AG09309 (cell line): ENCODE results near the gene SLC25A41.

Experiments used
- DNase-seq: peaks from one replicate; pipeline ENCODE4 v3.0.0-alpha.2; 2010; ENCODE audit warnings: low read depth
- H3K4me3 ChIP-seq: 2 replicates; pipeline ENCODE4 v1.5.1; 2011; ENCODE audit warnings: mild to moderate bottlenecking, low read depth, low read length, moderate library complexity; ENCODE audit not compliant: control insufficient read depth
- TF ChIP-seq, protein P1 (sequence below): IDR thresholded peaks from 2 replicates; pipeline ENCODE4 v1.5.1; 2011; ENCODE audit warnings: mild to moderate bottlenecking, low read depth, low read length, inconsistent platforms; ENCODE audit not compliant: insufficient read depth, control insufficient read depth; ENCODE audit errors: missing control alignments

Gene SLC25A41

DNA sequence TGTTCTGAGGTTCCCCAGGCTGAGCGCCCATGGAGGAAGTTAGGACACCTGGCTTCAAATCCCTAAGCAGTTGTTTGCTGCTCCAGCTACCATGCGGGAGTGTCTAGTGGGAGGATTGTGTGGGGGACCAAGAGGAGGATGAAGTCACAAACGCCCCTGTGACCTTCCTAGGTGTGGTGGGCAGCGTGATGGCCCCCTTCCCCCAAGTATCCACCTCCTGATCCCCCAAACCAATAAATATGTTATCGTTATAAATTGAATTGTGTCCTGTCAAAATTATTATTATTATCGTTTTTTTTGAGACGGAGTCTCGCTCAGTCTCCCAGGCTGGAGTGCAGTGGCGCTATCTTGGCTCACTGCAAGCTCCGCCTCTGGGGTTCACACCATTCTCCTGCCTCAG lies at the start of gene SLC25A41:
Gene SLC25A41 (minus strand): TSS at position 101 of the 400 bp plus-strand sequence. CDS start 70 bp downstream, at position 31.
- no peak for DNase-seq
- TF ChIP-seq, protein P1, sequence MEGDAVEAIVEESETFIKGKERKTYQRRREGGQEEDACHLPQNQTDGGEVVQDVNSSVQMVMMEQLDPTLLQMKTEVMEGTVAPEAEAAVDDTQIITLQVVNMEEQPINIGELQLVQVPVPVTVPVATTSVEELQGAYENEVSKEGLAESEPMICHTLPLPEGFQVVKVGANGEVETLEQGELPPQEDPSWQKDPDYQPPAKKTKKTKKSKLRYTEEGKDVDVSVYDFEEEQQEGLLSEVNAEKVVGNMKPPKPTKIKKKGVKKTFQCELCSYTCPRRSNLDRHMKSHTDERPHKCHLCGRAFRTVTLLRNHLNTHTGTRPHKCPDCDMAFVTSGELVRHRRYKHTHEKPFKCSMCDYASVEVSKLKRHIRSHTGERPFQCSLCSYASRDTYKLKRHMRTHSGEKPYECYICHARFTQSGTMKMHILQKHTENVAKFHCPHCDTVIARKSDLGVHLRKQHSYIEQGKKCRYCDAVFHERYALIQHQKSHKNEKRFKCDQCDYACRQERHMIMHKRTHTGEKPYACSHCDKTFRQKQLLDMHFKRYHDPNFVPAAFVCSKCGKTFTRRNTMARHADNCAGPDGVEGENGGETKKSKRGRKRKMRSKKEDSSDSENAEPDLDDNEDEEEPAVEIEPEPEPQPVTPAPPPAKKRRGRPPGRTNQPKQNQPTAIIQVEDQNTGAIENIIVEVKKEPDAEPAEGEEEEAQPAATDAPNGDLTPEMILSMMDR, result no peak
- no peak within 1 kb of the TSS for H3K4me3 ChIP-seq

DNA sequence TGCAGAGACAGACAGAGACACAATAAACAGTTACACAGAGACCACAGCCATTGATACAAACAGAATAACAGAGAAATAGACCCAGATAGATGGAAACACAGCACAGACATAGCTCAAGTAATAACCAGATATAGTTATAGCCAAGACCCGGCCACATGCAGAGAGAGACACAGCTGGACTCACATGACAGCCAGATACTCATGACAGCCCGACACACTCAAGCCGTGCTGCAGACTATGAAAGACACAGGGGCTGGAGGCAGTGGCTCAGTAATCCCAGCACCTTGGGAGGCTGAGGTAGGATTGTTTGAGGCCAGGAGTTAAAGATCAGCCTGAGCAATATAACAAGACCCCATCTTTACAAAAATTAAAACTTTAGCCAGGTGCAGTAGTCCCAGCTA lies 49.7 kb upstream of the SLC25A41 start:
- DNase-seq, result no peak
- TF ChIP-seq, protein P1, result no peak
- no peak overlapping the region for H3K4me3 ChIP-seq

DNA sequence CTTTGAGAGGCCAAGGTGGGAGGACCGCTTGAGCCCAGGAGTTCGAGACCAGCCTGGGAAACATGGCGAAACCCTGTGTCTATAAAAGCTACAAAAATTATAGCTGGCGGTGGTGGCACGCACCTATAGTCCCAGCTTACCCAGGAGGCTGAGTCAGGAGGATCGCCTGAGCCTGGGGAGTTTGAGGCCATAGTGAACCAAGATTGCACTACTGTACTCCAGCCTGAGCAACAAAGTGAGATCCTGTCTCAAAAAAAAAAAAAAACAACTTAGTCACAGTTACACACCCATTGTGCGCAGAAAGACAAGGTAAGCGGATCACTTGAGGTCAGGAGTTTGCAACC lies 48.8 kb upstream of the SLC25A41 start:
- no peak for DNase-seq
- TF ChIP-seq, protein P1, result no peak
- no peak overlapping the region for H3K4me3 ChIP-seq

DNA sequence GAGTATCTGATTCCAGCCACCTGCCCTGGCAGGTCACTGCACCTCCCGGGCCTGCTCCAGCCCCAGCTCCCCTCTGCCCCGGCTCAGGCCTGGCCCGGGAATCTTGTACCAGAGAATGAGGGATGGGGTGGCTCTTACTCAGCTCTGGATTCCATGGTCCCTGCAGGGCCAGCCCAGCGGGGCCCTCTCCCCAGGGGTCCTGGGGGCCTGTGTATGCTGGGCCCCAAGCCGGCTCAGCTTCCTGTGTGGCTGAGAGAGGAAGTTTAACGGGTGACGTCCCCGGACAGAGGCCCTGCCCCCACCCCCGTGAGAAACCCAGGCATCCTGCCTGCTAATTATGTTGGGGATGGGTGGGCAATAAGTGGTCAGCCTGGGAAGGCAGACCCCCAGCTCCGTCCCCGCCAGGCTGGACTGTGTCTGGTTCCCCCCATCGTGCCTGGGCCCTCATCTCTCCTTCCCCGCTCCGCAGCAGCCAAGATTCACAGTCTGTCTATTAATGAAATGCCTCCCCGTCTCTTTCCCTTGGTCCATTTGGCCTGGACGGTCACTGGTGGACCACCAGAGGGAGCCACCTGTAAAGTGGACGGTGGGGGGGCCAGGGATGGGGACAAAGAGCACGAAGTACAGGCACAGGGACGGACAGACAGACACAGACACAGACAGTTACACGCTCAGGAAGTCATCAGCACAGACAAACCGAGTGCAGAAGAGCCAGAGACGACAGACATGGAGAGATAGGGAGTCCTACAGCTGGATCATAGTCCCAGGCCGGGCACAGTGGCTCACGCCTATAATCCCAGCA lies 48.2 kb upstream of the SLC25A41 start, which contains the start of gene DENND1C:
Gene DENND1C (minus strand): TSS at position 247 of the 802 bp plus-strand sequence. CDS start 92 bp downstream, at position 155.
- no peak for DNase-seq
- H3K4me3 ChIP-seq, result no peak within 1 kb of the TSS
- TF ChIP-seq, protein P1, result peak; percentile 57

DNA sequence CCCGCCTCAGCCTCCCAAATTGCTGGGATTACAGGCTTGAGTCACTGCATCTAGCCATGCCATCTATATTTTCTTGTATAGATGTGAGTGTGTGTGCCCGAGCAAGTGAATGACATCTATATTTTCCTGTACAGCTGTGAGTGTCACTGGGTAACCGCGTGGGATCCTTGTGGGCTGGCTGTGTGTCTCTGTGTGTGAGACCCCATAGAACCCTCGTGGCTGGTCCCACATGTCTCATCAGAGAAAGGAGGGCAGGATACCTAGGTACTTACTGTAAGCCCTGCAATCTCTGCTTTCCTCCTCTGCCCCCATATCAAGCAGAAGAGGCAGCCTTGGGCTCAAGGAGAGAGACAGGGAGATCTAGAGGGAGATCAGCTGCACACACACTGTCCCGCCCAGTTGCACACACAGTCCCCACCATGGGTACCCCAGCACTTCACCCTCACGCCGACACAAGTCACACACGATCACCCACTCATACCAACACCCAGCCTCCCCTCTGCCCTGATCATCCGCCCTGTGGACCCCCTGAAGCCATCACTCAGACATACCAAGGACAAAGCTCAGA lies 47.4 kb upstream of the SLC25A41 start:
- DNase-seq, result no peak
- TF ChIP-seq, protein P1, result no peak
- H3K4me3 ChIP-seq, result no peak overlapping the region

DNA sequence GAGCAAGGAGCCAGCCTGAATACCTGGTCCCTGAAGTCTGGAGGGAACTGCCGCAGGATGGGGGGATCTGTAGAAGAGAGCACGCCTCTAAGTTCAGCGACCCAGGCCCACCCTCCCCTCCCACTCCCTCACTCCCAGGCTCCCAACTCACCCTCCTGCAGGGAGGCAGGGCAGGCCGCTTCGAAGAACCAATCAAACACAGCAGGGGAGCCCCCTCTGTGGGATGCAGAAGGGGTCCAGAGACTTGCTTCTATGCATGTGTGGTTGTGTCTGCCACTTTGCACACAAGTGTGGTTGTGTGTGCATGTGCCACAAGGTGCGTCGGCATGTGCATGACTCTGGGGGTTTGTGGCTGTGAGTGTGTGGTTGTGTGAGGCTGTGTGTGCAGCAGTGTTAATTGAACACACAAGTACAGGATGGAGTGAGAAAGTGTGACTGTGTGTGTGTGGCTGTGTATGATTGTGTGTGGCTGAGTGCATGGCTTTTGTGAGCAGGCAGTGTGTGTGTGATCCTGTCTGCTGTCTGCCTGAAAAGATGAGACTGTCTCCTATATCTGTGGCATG lies 46.4 kb upstream of the SLC25A41 start:
- H3K4me3 ChIP-seq, result no peak overlapping the region
- no peak for DNase-seq
- TF ChIP-seq, protein P1, result no peak
